CD14-positive monocyte (primary cell): Measurements from ENCODE around the gene SLC25A43. TPM values are rescaled to one million over a fixed set of nuclear protein-coding genes. Genes with fewer than 3 reads are reported as not detected.

Experiments used
- DNase-seq, 3 donors: peaks; one replicate each; pipeline ENCODE4 v3.0.0-alpha.2; 2011 to 2022
- H2AFZ ChIP-seq: 2 replicates; pipeline ENCODE4 v1.6.0; 2012; ENCODE audit warnings: mild to moderate bottlenecking, low read depth, low read length, inconsistent platforms; ENCODE audit not compliant: insufficient read depth, poor library complexity, severe bottlenecking
- H3K27ac ChIP-seq, 2 donors: 1 replicate in 1 of 2; 2 replicates in 1 of 2; pipeline ENCODE4 v1.5.1; 2012 to 2013; ENCODE audit warnings: low read length in 2 of 2, control low read depth in 1 of 2, inconsistent platforms in 1 of 2, low read depth in 1 of 2, mild to moderate bottlenecking in 1 of 2
- H3K27me3 ChIP-seq, 2 donors: one replicate each; pipeline versions ENCODE4 v1.6.0 to v1.6.1; 2011 to 2013; ENCODE audit warnings: low read length in 2 of 2; ENCODE audit not compliant: control insufficient read depth in 2 of 2, insufficient read depth in 2 of 2
- H3K36me3 ChIP-seq, 2 donors: replicated peaks in 1 of 2; 1 replicate in 1 of 2; 2 replicates in 1 of 2; pipeline versions ENCODE4 v1.5.1 to v1.6.1; 2012 to 2013; ENCODE audit warnings: low read length in 2 of 2, control low read depth in 1 of 2, inconsistent platforms in 1 of 2, mild to moderate bottlenecking in 1 of 2; ENCODE audit not compliant: insufficient read depth in 2 of 2, control insufficient read depth in 1 of 2
- H3K4me1 ChIP-seq, 2 donors: 1 replicate in 1 of 2; 2 replicates in 1 of 2; pipeline versions ENCODE4 v1.5.1 to v1.6.1; 2012 to 2013; ENCODE audit warnings: low read length in 2 of 2, control low read depth in 1 of 2, inconsistent platforms in 1 of 2, mild to moderate bottlenecking in 1 of 2, moderate library complexity in 1 of 2; ENCODE audit not compliant: insufficient read depth in 2 of 2, control insufficient read depth in 1 of 2
- H3K4me2 ChIP-seq: replicated peaks from 2 replicates; pipeline ENCODE3; 2012; ENCODE audit warnings: low read length, moderate library complexity, mild to moderate bottlenecking; ENCODE audit not compliant: poor library complexity, severe bottlenecking; ENCODE audit errors: extremely low read depth
- H3K4me3 ChIP-seq, 3 experiments: fragments of 200-600 bp in 1 of 3; sonication (generic) in 1 of 3; replicated peaks in 1 of 3; 1 replicate in 2 of 3; 2 replicates in 1 of 3; pipeline ENCODE4 v1.5.1; 2011 to 2013; ENCODE audit warnings: low read length in 3 of 3, mild to moderate bottlenecking in 3 of 3, control low read depth in 2 of 3, low read depth in 2 of 3, inconsistent platforms in 1 of 3, moderate library complexity in 1 of 3
- H3K79me2 ChIP-seq: 2 replicates; pipeline ENCODE4 v1.6.0; 2012; ENCODE audit warnings: mild to moderate bottlenecking, control low read depth, inconsistent platforms, low read length, moderate library complexity; ENCODE audit not compliant: insufficient read depth
- H3K9ac ChIP-seq: 2 replicates; pipeline ENCODE4 v1.6.0; 2017; ENCODE audit warnings: low read length, mild to moderate bottlenecking; ENCODE audit not compliant: insufficient read depth, poor library complexity, severe bottlenecking
- H3K9me3 ChIP-seq, 2 donors: replicated peaks in 1 of 2; 1 replicate in 1 of 2; 2 replicates in 1 of 2; pipeline versions ENCODE4 v1.5.1 to v1.6.1; 2012 to 2013; ENCODE audit warnings: low read length in 2 of 2, control low read depth in 1 of 2; ENCODE audit not compliant: control insufficient read depth in 1 of 2, insufficient read depth in 1 of 2
- H4K20me1 ChIP-seq: 2 replicates; pipeline ENCODE4 v1.6.0; 2012; ENCODE audit warnings: mild to moderate bottlenecking, low read length, control low read depth, moderate library complexity; ENCODE audit not compliant: insufficient read depth
- H3K27ac Mint-ChIP-seq, 7 donors: one replicate each; pipeline ENCODE4 v1.8.0; 2020; ENCODE audit warnings: mild to moderate bottlenecking in 7 of 7, mixed read lengths in 7 of 7, moderate library complexity in 6 of 7, inconsistent platforms in 2 of 7
- H3K27me3 Mint-ChIP-seq, 3 donors: one replicate each; pipeline ENCODE4 v1.8.0; 2021 to 2022; ENCODE audit warnings: low read depth in 3 of 3, mild to moderate bottlenecking in 3 of 3, mixed read lengths in 3 of 3, moderate library complexity in 3 of 3, inconsistent platforms in 1 of 3
- H3K36me3 Mint-ChIP-seq, 2 donors: one replicate each; pipeline ENCODE4 v1.8.0; 2020; ENCODE audit warnings: mixed read lengths in 2 of 2, inconsistent platforms in 1 of 2, mild to moderate bottlenecking in 1 of 2
- H3K4me1 Mint-ChIP-seq: one replicate; pipeline ENCODE4 v1.8.0; 2020; ENCODE audit warnings: mild to moderate bottlenecking, mixed read lengths
- H3K4me3 Mint-ChIP-seq, 2 donors: one replicate each; pipeline ENCODE4 v1.8.0; 2020; ENCODE audit warnings: mild to moderate bottlenecking in 2 of 2, mixed read lengths in 2 of 2, moderate library complexity in 1 of 2
- H3K9me3 Mint-ChIP-seq, 7 donors: one replicate each; pipeline ENCODE4 v1.8.0; 2020 to 2022; ENCODE audit warnings: mixed read lengths in 7 of 7, mild to moderate bottlenecking in 6 of 7, moderate library complexity in 6 of 7, inconsistent platforms in 2 of 7
- CTCF ChIP-seq: fragments of 200-600 bp; IDR thresholded peaks from one replicate; pipeline ENCODE4 v1.8.0; 2022; ENCODE audit warnings: antibody characterized with exemption, mild to moderate bottlenecking
- WGBS: methylation state at CpG from one replicate; pipeline ENCODE4 v1.1.5; 2013; ENCODE audit warnings: missing lambda C conversion rate; ENCODE audit not compliant: insufficient coverage; 5-methylcytosine and 5-hydroxymethylcytosine counted together
- intact Hi-C, 2 donors: fragments of 100-400 bp; cut with micrococcal nuclease; formaldehyde crosslinking; loops; one replicate each; pipeline versions ENCODE4 v1.15.0 to v1.15.1; 2023
- polyA plus RNA-seq, 3 donors: library from polyadenylated mRNA; depleted of rRNA in 1 of 3; unstranded in 2 of 3; stranded (reverse) in 1 of 3; fragments of 300-500 nt in 2 of 3; fragments of >200 nt in 1 of 3; fragmentation: Illumina TruSeq in 2 of 3; gene quantifications; 1 replicate in 2 of 3; 2 replicates in 1 of 3; pipeline ENCODE4 v1.2.3, GENCODE V29; 2012 to 2021

SLC25A43 gene
- polyA plus RNA-seq, 3 donors: 6.8 to 9.2 (median 8.6) TPM

GRCh38 chrX:119391279-119391678 is 7.9 kb upstream of the SLC25A43 start:
- Histone ChIP-seq H3K36me3 (no peaks in the 10 kb centered on the region), H3K4me1 (no peaks in the 10 kb centered on the region), H3K9me3 (no peaks in the 10 kb centered on the region), H3K27me3 (no peaks in the 10 kb centered on the region), H2AFZ (no peak overlapping the region), H3K4me2 (no peak overlapping the region), H3K9ac (no peak overlapping the region), H3K27ac (no peak overlapping the region), H3K79me2 (no peaks in the 10 kb centered on the region), H3K4me3 (no peak overlapping the region), H4K20me1 (no peaks in the 10 kb centered on the region)
- Mint-ChIP-seq H3K4me1 (no peaks in the 10 kb centered on the region), H3K27ac (no peak overlapping the region), H3K4me3 (no peak overlapping the region), H3K27me3 (no peaks in the 10 kb centered on the region), H3K36me3 (no peaks in the 10 kb centered on the region), H3K9me3 (peaks cover 0 to 6% (median 2%) of the 10 kb centered on the region in 7 donors)
- TF ChIP-seq CTCF: peak; percentile 22
- intact Hi-C loops: no loop called here
- 100% methylated on average over 1 of the region's 8 CpGs for WGBS
- no peak for DNase-seq

- Histone ChIP-seq H3K27ac (no peak overlapping the region), H3K4me3 (no peak overlapping the region), H3K4me1 (peaks cover 0 to under 1% of the 10 kb centered on the region in 2 donors), H3K36me3 (no peaks in the 10 kb centered on the region), H3K4me2 (no peak overlapping the region), H3K9ac (no peak overlapping the region), H3K27me3 (no peaks in the 10 kb centered on the region), H3K79me2 (no peaks in the 10 kb centered on the region), H2AFZ (no peak overlapping the region), H3K9me3 (no peaks in the 10 kb centered on the region), H4K20me1 (no peaks in the 10 kb centered on the region)
- Mint-ChIP-seq H3K4me3 (no peak overlapping the region), H3K27me3 (no peaks in the 10 kb centered on the region), H3K27ac (no peak overlapping the region), H3K9me3 (peaks cover 0 to 4% (median 0%) of the 10 kb centered on the region in 7 donors), H3K4me1 (peaks cover 2% of the 10 kb centered on the region), H3K36me3 (no peaks in the 10 kb centered on the region)
- TF ChIP-seq CTCF: no peak
- WGBS: no CpG with 5 or more reads among the region's 2 CpGs
- intact Hi-C loops: no loop called here
- no peak for DNase-seq
Observed at GRCh38 chrX:119393144-119393543, 6.0 kb upstream of the SLC25A43 start.
